ENCODE data around the gene CAMTA2. TPM values are rescaled to one million over a fixed set of nuclear protein-coding genes. Genes with fewer than 3 reads are reported as not detected.

CAMTA2 gene
- total and polyA plus RNA-seq, 9 of the 15 experiments (the other 6 are each of a cell fraction or from before 2014, with no cell fraction given): 0.24 to 25.1 (median 6.3) TPM

DNA sequence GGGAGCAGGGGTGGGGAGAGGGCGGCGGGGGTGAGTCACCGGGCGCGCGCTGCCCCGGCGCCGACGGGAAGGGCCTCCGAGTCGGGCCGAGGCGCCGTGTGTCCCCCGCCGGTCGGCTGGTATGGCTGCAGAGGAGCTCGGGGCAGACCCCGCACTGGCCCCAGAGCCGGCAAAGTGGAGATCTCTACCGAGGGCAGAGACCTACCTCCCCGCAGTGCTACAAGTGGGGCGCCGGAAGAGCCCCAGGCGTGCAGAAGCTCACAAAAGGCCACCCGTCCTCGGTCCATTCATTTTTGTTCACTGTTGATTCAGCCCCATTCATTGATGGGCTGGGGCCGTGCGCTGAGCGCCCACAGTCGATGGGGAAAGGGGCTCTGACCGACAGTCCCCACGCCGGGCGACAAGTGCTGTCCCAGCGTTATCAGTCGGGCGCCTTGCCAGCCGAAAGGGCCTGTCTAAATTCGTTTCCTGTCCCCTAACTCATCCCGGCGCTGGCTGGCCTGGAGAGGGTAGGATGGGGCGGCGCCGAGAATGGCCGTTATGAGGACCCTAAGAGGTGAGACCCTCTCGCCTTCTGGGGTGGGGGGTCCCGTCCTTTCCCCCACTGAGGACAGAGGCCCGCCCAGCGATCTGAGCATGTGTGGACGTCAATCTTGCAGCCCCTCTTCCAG is 37.3 kb downstream of the CAMTA2 start (continued):
- TF ChIP-seq, protein P1, sequence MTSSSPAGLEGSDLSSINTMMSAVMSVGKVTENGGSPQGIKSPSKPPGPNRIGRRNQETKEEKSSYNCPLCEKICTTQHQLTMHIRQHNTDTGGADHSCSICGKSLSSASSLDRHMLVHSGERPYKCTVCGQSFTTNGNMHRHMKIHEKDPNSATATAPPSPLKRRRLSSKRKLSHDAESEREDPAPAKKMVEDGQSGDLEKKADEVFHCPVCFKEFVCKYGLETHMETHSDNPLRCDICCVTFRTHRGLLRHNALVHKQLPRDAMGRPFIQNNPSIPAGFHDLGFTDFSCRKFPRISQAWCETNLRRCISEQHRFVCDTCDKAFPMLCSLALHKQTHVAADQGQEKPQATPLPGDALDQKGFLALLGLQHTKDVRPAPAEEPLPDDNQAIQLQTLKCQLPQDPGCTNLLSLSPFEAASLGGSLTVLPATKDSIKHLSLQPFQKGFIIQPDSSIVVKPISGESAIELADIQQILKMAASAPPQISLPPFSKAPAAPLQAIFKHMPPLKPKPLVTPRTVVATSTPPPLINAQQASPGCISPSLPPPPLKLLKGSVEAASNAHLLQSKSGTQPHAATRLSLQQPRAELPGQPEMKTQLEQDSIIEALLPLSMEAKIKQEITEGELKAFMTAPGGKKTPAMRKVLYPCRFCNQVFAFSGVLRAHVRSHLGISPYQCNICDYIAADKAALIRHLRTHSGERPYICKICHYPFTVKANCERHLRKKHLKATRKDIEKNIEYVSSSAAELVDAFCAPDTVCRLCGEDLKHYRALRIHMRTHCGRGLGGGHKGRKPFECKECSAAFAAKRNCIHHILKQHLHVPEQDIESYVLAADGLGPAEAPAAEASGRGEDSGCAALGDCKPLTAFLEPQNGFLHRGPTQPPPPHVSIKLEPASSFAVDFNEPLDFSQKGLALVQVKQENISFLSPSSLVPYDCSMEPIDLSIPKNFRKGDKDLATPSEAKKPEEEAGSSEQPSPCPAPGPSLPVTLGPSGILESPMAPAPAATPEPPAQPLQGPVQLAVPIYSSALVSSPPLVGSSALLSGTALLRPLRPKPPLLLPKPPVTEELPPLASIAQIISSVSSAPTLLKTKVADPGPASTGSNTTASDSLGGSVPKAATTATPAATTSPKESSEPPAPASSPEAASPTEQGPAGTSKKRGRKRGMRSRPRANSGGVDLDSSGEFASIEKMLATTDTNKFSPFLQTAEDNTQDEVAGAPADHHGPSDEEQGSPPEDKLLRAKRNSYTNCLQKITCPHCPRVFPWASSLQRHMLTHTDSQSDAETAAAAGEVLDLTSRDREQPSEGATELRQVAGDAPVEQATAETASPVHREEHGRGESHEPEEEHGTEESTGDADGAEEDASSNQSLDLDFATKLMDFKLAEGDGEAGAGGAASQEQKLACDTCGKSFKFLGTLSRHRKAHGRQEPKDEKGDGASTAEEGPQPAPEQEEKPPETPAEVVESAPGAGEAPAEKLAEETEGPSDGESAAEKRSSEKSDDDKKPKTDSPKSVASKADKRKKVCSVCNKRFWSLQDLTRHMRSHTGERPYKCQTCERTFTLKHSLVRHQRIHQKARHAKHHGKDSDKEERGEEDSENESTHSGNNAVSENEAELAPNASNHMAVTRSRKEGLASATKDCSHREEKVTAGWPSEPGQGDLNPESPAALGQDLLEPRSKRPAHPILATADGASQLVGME (CRISPR knock-in tag; IDR thresholded peaks at IDR 0.05): no peak
- TF ChIP-seq YBX1 (IDR thresholded peaks at IDR 0.05): no peak
- TF ChIP-seq ZFP30 (CRISPR knock-in tag; IDR thresholded peaks at IDR 0.05; ENCODE audit: borderline replicate concordance): no peak
- peak; percentile 45 for TF ChIP-seq MEIS2 (IDR thresholded peaks at IDR 0.05; ENCODE audit: partially characterized antibody)
- 0 out of 2 replicates have a peak, but pooled peaks have one; percentile 3 for TF ChIP-seq ATF3 (IDR thresholded peaks at IDR 0.05)
- TF ChIP-seq ATF3 (CRISPR knock-in tag; conservative IDR thresholded peaks at IDR 0.05): no peak
- TF ChIP-seq KLF1 (tag; IDR thresholded peaks at IDR 0.05): no peak; the same call in 1 of the 2 replicates
- TF ChIP-seq NFE2 (IDR thresholded peaks at IDR 0.05; ENCODE audit: low read depth): no peak
- no peak for TF ChIP-seq NR4A1 (CRISPR knock-in tag; IDR thresholded peaks at IDR 0.05)
- no peak for TF ChIP-seq NR4A1 (tag; IDR thresholded peaks at IDR 0.05)
- peak; percentile 5; the same call in 1 of the 2 replicates for TF ChIP-seq CXXC5 (CRISPR knock-in tag; IDR thresholded peaks at IDR 0.05)
- no peak for TF ChIP-seq DDX20 (tag; IDR thresholded peaks at IDR 0.05; ENCODE audit: low read depth)
- TF ChIP-seq, protein P2, sequence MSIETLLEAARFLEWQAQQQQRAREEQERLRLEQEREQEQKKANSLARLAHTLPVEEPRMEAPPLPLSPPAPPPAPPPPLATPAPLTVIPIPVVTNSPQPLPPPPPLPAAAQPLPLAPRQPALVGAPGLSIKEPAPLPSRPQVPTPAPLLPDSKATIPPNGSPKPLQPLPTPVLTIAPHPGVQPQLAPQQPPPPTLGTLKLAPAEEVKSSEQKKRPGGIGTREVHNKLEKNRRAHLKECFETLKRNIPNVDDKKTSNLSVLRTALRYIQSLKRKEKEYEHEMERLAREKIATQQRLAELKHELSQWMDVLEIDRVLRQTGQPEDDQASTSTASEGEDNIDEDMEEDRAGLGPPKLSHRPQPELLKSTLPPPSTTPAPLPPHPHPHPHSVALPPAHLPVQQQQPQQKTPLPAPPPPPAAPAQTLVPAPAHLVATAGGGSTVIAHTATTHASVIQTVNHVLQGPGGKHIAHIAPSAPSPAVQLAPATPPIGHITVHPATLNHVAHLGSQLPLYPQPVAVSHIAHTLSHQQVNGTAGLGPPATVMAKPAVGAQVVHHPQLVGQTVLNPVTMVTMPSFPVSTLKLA (conservative IDR thresholded peaks at IDR 0.05): no peak
- TF ChIP-seq GTF2E2 (tag; IDR thresholded peaks at IDR 0.05): 0 out of 2 replicates have a peak, but pooled peaks have one; percentile 58
- TF ChIP-seq ZNF695 (CRISPR knock-in tag; IDR thresholded peaks at IDR 0.05): no peak
- TF ChIP-seq MYC (IDR thresholded peaks at IDR 0.05; ENCODE audit: low read depth, low read length): 0 out of 2 replicates have a peak, but pooled peaks have one; percentile 17
- no peak for TF ChIP-seq MYC (CRISPR knock-in tag; IDR thresholded peaks at IDR 0.05; ENCODE audit: borderline replicate concordance, low read depth)
- TF ChIP-seq HDAC1 (IDR thresholded peaks at IDR 0.05): no peak
- no peak for TF ChIP-seq CBX2 (IDR thresholded peaks at IDR 0.05; ENCODE audit: insufficient read depth, low read length, poor library complexity, severe bottlenecking)
- no peak for TF ChIP-seq ZNF324 (CRISPR knock-in tag; IDR thresholded peaks at IDR 0.05)
- peak; percentile 16 for TF ChIP-seq TAF9B (IDR thresholded peaks at IDR 0.05; ENCODE audit: partially characterized antibody)
